Measurements from ENCODE around the gene PRAC1.

GRCh38 chr17:48761114-48761513 lies 38.8 kb upstream of the PRAC1 start:
- TF ChIP-seq EP300 (IDR thresholded peaks at IDR 0.05) (no peak), CTCF (IDR thresholded peaks at IDR 0.05) (no peak)

Data from stomach (tissue), 4 donors.